Muscle layer of duodenum (tissue), 2 donors: ENCODE data around the gene CYS1.

ENCODE experiments used
- H3K27ac ChIP-seq: one replicate; pipeline ENCODE4 v1.7.0; 2013; ENCODE audit warnings: mild to moderate bottlenecking, low read length
- H3K27me3 ChIP-seq: one replicate; pipeline ENCODE4 v1.7.0; 2013; ENCODE audit warnings: low read depth, mild to moderate bottlenecking, control low read depth, low read length
- H3K36me3 ChIP-seq, 2 donors: one replicate each; pipeline ENCODE4 v1.7.0; 2013; ENCODE audit warnings: low read length in 2 of 2, control low read depth in 1 of 2, mild to moderate bottlenecking in 1 of 2; ENCODE audit not compliant: insufficient read depth in 2 of 2, control insufficient read depth in 1 of 2
- H3K4me1 ChIP-seq, 2 donors: one replicate each; pipeline ENCODE4 v1.7.0; 2013; ENCODE audit warnings: low read length in 2 of 2, mild to moderate bottlenecking in 2 of 2, control low read depth in 1 of 2, moderate library complexity in 1 of 2; ENCODE audit not compliant: insufficient read depth in 2 of 2, control insufficient read depth in 1 of 2
- H3K4me3 ChIP-seq, 2 donors: one replicate each; pipeline ENCODE4 v1.7.0; 2013; ENCODE audit warnings: low read length in 2 of 2, low read depth in 1 of 2, mild to moderate bottlenecking in 1 of 2
- H3K9me3 ChIP-seq, 2 donors: one replicate each; pipeline ENCODE4 v1.7.0; 2013; ENCODE audit warnings: low read length in 2 of 2, control low read depth in 1 of 2, mild to moderate bottlenecking in 1 of 2; ENCODE audit not compliant: control insufficient read depth in 1 of 2
- donor health status: healthy.

Gene CYS1, protein sequence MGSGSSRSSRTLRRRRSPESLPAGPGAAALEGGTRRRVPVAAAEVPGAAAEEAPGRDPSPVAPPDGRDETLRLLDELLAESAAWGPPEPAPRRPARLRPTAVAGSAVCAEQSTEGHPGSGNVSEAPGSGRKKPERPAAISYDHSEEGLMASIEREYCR

GRCh38 chr2:10079870-10080535, at the start of gene CYS1:
CYS1 (minus strand) TSS chr2:10080411; CDS start chr2:10080223, 188 bp downstream.
- H3K4me3 ChIP-seq, result peak within 1 kb of the TSS; percentile 24 to 62
- peaks cover 0 to 33% of the 10 kb centered on the region in 2 donors for H3K4me1 ChIP-seq
- H3K36me3 ChIP-seq, result no peaks in the 10 kb centered on the region
- H3K27ac ChIP-seq, result peak within 1 kb of the TSS; percentile 73
- H3K9me3 ChIP-seq, result no peaks in the 10 kb centered on the region
- peaks cover 9% of the 10 kb centered on the region for H3K27me3 ChIP-seq

DNA sequence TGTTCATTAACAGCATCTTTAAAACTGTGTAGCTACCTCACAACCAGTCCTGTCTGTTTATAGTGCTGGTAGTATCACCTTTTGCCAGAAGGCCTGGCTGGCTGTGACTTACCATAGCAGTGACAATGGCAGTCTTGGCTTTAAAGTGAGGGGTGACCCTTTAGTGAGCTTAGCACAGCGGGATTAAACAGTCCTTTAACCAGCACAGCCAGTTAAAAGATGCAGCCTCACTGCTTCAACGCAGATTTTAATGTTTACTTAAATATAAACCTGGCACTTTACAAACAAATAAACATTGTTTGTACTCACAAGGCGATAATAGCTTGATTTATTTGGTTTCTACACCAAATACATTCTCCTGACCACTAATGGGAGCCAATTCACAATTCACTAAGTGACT, 49.3 kb upstream of the CYS1 start:
- no peaks in the 10 kb centered on the region for H3K9me3 ChIP-seq
- H3K4me3 ChIP-seq, result no peak overlapping the region
- no peaks in the 10 kb centered on the region for H3K36me3 ChIP-seq
- no peaks in the 10 kb centered on the region for H3K4me1 ChIP-seq
- no peaks in the 10 kb centered on the region for H3K27me3 ChIP-seq
- no peak overlapping the region for H3K27ac ChIP-seq

- peaks cover 0 to 7% of the 10 kb centered on the region in 2 donors for H3K4me1 ChIP-seq
- peaks cover 5% of the 10 kb centered on the region for H3K27me3 ChIP-seq
- no peaks in the 10 kb centered on the region for H3K9me3 ChIP-seq
- no peak overlapping the region for H3K4me3 ChIP-seq
- H3K36me3 ChIP-seq, result no peaks in the 10 kb centered on the region
- no peak overlapping the region for H3K27ac ChIP-seq
Observed at GRCh38 chr2:10128420-10128819, 48.2 kb upstream of the CYS1 start.

DNA sequence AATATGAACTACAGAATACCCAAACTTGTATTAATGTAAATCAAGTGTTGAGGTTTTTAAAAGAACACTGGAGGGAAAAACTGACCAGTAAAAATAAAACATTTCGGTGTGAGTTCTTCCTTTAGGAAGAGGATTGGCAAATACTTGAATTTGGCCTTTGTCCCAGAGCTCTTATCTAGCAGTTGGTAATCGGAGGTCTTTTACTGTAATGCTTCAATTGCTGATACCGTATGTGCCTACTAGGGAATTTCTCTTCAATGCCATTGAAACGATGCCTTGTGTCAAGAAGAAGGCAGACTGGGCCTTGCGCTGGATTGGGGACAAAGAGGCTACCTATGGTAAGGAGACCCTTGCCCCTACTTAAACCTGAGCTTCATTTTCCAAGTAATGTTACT, 46.4 kb upstream of the CYS1 start:
- Histone ChIP-seq H3K9me3 (no peaks in the 10 kb centered on the region), H3K36me3 (no peaks in the 10 kb centered on the region), H3K4me3 (no peak overlapping the region), H3K4me1 (peaks cover 0 to 24% of the 10 kb centered on the region in 2 donors), H3K27me3 (peaks cover 9% of the 10 kb centered on the region), H3K27ac (no peak overlapping the region)

GRCh38 chr2:10125842-10126631, 45.8 kb upstream of the CYS1 start:
- Histone ChIP-seq H3K27me3 (peaks cover 9% of the 10 kb centered on the region), H3K9me3 (no peaks in the 10 kb centered on the region), H3K36me3 (no peaks in the 10 kb centered on the region), H3K4me1 (peaks cover 0 to 29% of the 10 kb centered on the region in 2 donors), H3K4me3 (no peak overlapping the region), H3K27ac (peak overlapping the region; percentile 39)

- Histone ChIP-seq H3K27ac (no peak overlapping the region), H3K4me3 (no peak overlapping the region)
Observed at GRCh38 chr2:10124538-10125045, 44.4 kb upstream of the CYS1 start.

DNA sequence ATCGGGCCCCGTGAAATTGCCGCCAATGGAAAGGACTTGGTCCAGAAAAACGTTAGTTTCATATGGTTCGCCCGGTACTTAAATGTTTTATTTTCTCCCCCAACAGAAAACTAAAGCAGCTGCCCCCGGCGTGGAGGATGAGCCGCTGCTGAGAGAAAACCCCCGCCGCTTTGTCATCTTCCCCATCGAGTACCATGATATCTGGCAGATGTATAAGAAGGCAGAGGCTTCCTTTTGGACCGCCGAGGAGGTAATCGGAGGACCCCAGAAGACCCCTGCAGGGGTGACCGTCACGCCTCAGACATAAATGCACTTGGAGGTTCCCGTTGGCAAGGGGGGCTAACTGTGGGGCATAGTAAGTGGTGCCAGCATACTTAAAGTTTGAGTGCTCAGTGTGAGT, 43.1 kb upstream of the CYS1 start:
- peaks cover 9% of the 10 kb centered on the region for H3K27me3 ChIP-seq
- H3K9me3 ChIP-seq, result no peaks in the 10 kb centered on the region
- peaks cover 0 to 33% of the 10 kb centered on the region in 2 donors for H3K4me1 ChIP-seq
- H3K27ac ChIP-seq, result no peak overlapping the region
- H3K4me3 ChIP-seq, result peak overlapping the region; percentile 53 to 68
- H3K36me3 ChIP-seq, result no peaks in the 10 kb centered on the region

More at GRCh38 chr2:10124538-10125045, 44.4 kb upstream of the CYS1 start:
- H3K4me1 ChIP-seq, result peaks cover 0 to 33% of the 10 kb centered on the region in 2 donors
- peaks cover 9% of the 10 kb centered on the region for H3K27me3 ChIP-seq
- no peaks in the 10 kb centered on the region for H3K36me3 ChIP-seq
- no peaks in the 10 kb centered on the region for H3K9me3 ChIP-seq

DNA sequence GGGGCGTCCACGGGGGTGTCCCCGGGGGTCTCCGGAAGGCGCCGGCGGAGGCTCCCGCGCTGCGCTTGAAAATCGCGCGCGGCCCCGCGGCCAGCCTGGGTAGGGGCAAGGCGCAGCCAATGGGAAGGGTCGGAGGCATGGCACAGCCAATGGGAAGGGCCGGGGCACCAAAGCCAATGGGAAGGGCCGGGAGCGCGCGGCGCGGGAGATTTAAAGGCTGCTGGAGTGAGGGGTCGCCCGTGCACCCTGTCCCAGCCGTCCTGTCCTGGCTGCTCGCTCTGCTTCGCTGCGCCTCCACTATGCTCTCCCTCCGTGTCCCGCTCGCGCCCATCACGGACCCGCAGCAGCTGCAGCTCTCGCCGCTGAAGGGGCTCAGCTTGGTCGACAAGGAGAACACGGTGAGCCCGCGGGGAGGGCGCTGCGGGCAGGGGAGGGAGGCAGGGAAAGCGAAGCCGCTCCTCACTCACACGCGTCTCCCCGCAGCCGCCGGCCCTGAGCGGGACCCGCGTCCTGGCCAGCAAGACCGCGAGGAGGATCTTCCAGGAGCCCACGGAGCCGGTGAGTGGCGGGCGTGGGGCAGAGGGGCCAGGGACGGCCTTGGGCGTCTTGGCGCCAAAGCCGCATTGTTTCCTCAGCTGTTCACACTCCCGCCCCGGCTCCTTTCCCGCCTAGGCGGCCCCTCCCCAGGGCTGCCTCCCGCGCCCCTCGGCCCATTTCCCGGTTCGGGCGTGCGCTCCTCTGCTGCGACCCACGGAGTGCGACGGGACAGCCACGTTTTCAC, 42.5 kb upstream of the CYS1 start, which contains the start of gene RRM2:
RRM2 (plus strand) TSS at position 240 of the 781 bp plus-strand sequence; CDS start at position 300, 60 bp downstream.
- peaks cover 9% of the 10 kb centered on the region for H3K27me3 ChIP-seq
- H3K9me3 ChIP-seq, result no peaks in the 10 kb centered on the region
- H3K4me3 ChIP-seq, result peak within 1 kb of the TSS; percentile 53 to 68
- H3K36me3 ChIP-seq, result no peaks in the 10 kb centered on the region
- peak within 1 kb of the TSS; percentile 13 for H3K27ac ChIP-seq
- H3K4me1 ChIP-seq, result peaks cover 0 to 33% of the 10 kb centered on the region in 2 donors

GRCh38 chr2:10120877-10121574, 40.8 kb upstream of the CYS1 start:
- Histone ChIP-seq H3K27ac (peak overlapping the region; percentile 13), H3K36me3 (no peaks in the 10 kb centered on the region), H3K4me3 (peak overlapping the region; percentile 72 to 78), H3K27me3 (peaks cover 9% of the 10 kb centered on the region), H3K9me3 (no peaks in the 10 kb centered on the region), H3K4me1 (peaks cover 0 to 33% of the 10 kb centered on the region in 2 donors)

- Histone ChIP-seq H3K27me3 (peaks cover 9% of the 10 kb centered on the region), H3K4me1 (peaks cover 0 to 33% of the 10 kb centered on the region in 2 donors), H3K36me3 (no peaks in the 10 kb centered on the region), H3K9me3 (no peaks in the 10 kb centered on the region), H3K4me3 (peak overlapping the region; percentile 72 to 78), H3K27ac (peak overlapping the region; percentile 39)
Observed at GRCh38 chr2:10120158-10120876, 40.1 kb upstream of the CYS1 start.
